H9 (cell line): ENCODE data around the gene SLC22A5. TPM values are rescaled to one million over a fixed set of nuclear protein-coding genes. Genes with fewer than 3 reads are reported as not detected.

Experiments
- DNase-seq: peaks from one replicate; pipeline ENCODE4 v3.0.0-alpha.2; 2017
- H2AFZ ChIP-seq: one replicate; pipeline ENCODE4 v1.6.1; 2013; ENCODE audit warnings: mild to moderate bottlenecking, low read length, control low read depth, moderate library complexity
- H2AK5ac ChIP-seq: 2 replicates; pipeline ENCODE4 v1.6.1; 2013; ENCODE audit warnings: low read length, control low read depth, mixed read lengths; ENCODE audit not compliant: insufficient read length
- H2BK120ac ChIP-seq: one replicate; pipeline ENCODE4 v1.6.1; 2013; ENCODE audit warnings: low read depth, mild to moderate bottlenecking, low read length, control low read depth, inconsistent platforms; ENCODE audit not compliant: poor library complexity, severe bottlenecking
- H2BK12ac ChIP-seq: 2 replicates; pipeline ENCODE4 v1.6.1; 2013; ENCODE audit warnings: low read length, control low read depth, mixed read lengths, low read depth; ENCODE audit not compliant: insufficient read length
- H2BK15ac ChIP-seq: 2 replicates; pipeline ENCODE4 v1.6.1; 2013; ENCODE audit warnings: low read depth, low read length, control low read depth
- H2BK20ac ChIP-seq: one replicate; pipeline ENCODE4 v1.6.1; 2013; ENCODE audit warnings: low read depth, mild to moderate bottlenecking, low read length, control low read depth, inconsistent platforms; ENCODE audit not compliant: poor library complexity, severe bottlenecking
- H2BK5ac ChIP-seq: 2 replicates; pipeline ENCODE4 v1.6.1; 2013; ENCODE audit warnings: low read length, control low read depth, mixed read lengths; ENCODE audit not compliant: insufficient read length
- H3K14ac ChIP-seq: 2 replicates; pipeline ENCODE4 v1.6.1; 2013; ENCODE audit warnings: low read length, control low read depth; ENCODE audit not compliant: insufficient read depth
- H3K18ac ChIP-seq: 2 replicates; pipeline ENCODE4 v1.6.1; 2013; ENCODE audit warnings: low read depth, mild to moderate bottlenecking, mixed read lengths, low read length, control low read depth; ENCODE audit not compliant: insufficient read length
- H3K23ac ChIP-seq: 2 replicates; pipeline ENCODE4 v1.6.1; 2013; ENCODE audit warnings: low read length, control low read depth, mixed read lengths, low read depth; ENCODE audit not compliant: insufficient read length
- H3K23me2 ChIP-seq: 2 replicates; pipeline ENCODE4 v1.6.1; 2013; ENCODE audit warnings: low read depth, mild to moderate bottlenecking, mixed read lengths, low read length, control low read depth; ENCODE audit not compliant: insufficient read length, poor library complexity, severe bottlenecking
- H3K27ac ChIP-seq: 2 replicates; pipeline ENCODE4 v1.5.1; 2013; ENCODE audit warnings: low read length, control low read depth, mixed read lengths, low read depth; ENCODE audit not compliant: insufficient read length
- H3K27me3 ChIP-seq: 2 replicates; pipeline ENCODE4 v1.6.1; 2013; ENCODE audit warnings: low read length, control low read depth, inconsistent platforms; ENCODE audit not compliant: insufficient read depth
- H3K4ac ChIP-seq: 2 replicates; pipeline ENCODE4 v1.6.1; 2013; ENCODE audit warnings: low read depth, mild to moderate bottlenecking, control low read depth, inconsistent platforms, low read length, moderate library complexity
- H3K4me1 ChIP-seq: 2 replicates; pipeline ENCODE4 v1.6.1; 2013; ENCODE audit warnings: low read length, control low read depth, inconsistent platforms; ENCODE audit not compliant: insufficient read depth
- H3K4me2 ChIP-seq: 2 replicates; pipeline ENCODE4 v1.6.1; 2013; ENCODE audit warnings: low read length, control low read depth, mixed read lengths; ENCODE audit not compliant: insufficient read length, insufficient read depth
- H3K56ac ChIP-seq: 2 replicates; pipeline ENCODE4 v1.6.1; 2013; ENCODE audit warnings: low read depth, mild to moderate bottlenecking, mixed read lengths, low read length, control low read depth; ENCODE audit not compliant: insufficient read length
- H3K79me1 ChIP-seq: 2 replicates; pipeline ENCODE4 v1.6.1; 2013; ENCODE audit warnings: low read depth, mild to moderate bottlenecking, moderate library complexity, low read length, control low read depth, inconsistent platforms; ENCODE audit not compliant: insufficient read depth, poor library complexity, severe bottlenecking
- H3K79me2 ChIP-seq: 2 replicates; pipeline ENCODE4 v1.6.1; 2013; ENCODE audit warnings: low read length, control low read depth, inconsistent platforms; ENCODE audit not compliant: insufficient read depth
- H3K9ac ChIP-seq: 2 replicates; pipeline ENCODE4 v1.6.1; 2013; ENCODE audit warnings: low read length, control low read depth, mixed read lengths; ENCODE audit not compliant: insufficient read length; ENCODE audit errors: extremely low read depth
- H3K9me3 ChIP-seq: one replicate; pipeline ENCODE4 v1.6.1; 2013; ENCODE audit warnings: low read depth, low read length, inconsistent platforms; ENCODE audit not compliant: control insufficient read depth
- H3T11ph ChIP-seq: one replicate; pipeline ENCODE4 v1.6.1; 2013; ENCODE audit warnings: mild to moderate bottlenecking, low read length, control low read depth, inconsistent platforms
- H4K20me1 ChIP-seq: one replicate; pipeline ENCODE4 v1.6.1; 2013; ENCODE audit not compliant: control insufficient read depth, insufficient read length, insufficient read depth
- H4K5ac ChIP-seq: 2 replicates; pipeline ENCODE4 v1.6.1; 2013; ENCODE audit warnings: low read depth, mild to moderate bottlenecking, mixed read lengths, low read length, control low read depth; ENCODE audit not compliant: insufficient read length
- H4K8ac ChIP-seq: replicated peaks from 2 replicates; pipeline ENCODE4 v1.6.1; 2013; ENCODE audit warnings: low read length, control low read depth, mixed read lengths, low read depth; ENCODE audit not compliant: insufficient read length
- H4K91ac ChIP-seq: 2 replicates; pipeline ENCODE4 v1.6.1; 2013; ENCODE audit warnings: low read depth, mild to moderate bottlenecking, moderate library complexity, mixed read lengths, low read length, control low read depth; ENCODE audit not compliant: insufficient read length
- H3K27ac Mint-ChIP-seq, 3 experiments: 2 replicates in 2 of 3; 3 replicates in 1 of 3; pipeline ENCODE4 v1.8.0; 2020 to 2021; ENCODE audit warnings: mixed read lengths in 3 of 3, mild to moderate bottlenecking in 1 of 3, moderate library complexity in 1 of 3
- H3K27me3 Mint-ChIP-seq: 2 replicates; pipeline ENCODE4 v1.8.0; 2021; ENCODE audit warnings: low read depth, mild to moderate bottlenecking, moderate library complexity, mixed read lengths
- H3K36me3 Mint-ChIP-seq, 3 experiments: 2 replicates in 2 of 3; 3 replicates in 1 of 3; pipeline ENCODE4 v1.8.0; 2020 to 2021; ENCODE audit warnings: low read depth in 3 of 3, mixed read lengths in 3 of 3; ENCODE audit not compliant: insufficient read depth in 1 of 3
- H3K4me1 Mint-ChIP-seq, 2 experiments: 2 replicates each; pipeline ENCODE4 v1.8.0; 2020; ENCODE audit warnings: mixed read lengths in 2 of 2
- H3K4me3 Mint-ChIP-seq, 2 experiments: 2 replicates in 1 of 2; 3 replicates in 1 of 2; pipeline ENCODE4 v1.8.0; 2020 to 2021; ENCODE audit warnings: mild to moderate bottlenecking in 2 of 2, mixed read lengths in 2 of 2, moderate library complexity in 1 of 2
- H3K9me3 Mint-ChIP-seq, 2 experiments: 2 replicates in 1 of 2; 3 replicates in 1 of 2; pipeline ENCODE4 v1.8.0; 2020; ENCODE audit warnings: mild to moderate bottlenecking in 2 of 2, mixed read lengths in 2 of 2, moderate library complexity in 1 of 2
- WGBS: extraction: QIAGEN DNeasy Blood & Tissue Kit; methylation state at CpG from one replicate; pipeline ENCODE4 v1.1.7; 2013; ENCODE audit warnings: missing lambda C conversion rate, low lambda C conversion rate, mixed read lengths; ENCODE audit not compliant: insufficient read length; ENCODE audit errors: extremely low coverage; 5-methylcytosine and 5-hydroxymethylcytosine counted together
- total RNA-seq: library from RNA; stranded (reverse); gene quantifications from 2 replicates; pipeline ENCODE4 v1.2.1, GENCODE V29; 2021
- TF ChIP-seq, protein P1 (sequence below): fragments of 200-600 bp; sonication (generic); conservative IDR thresholded peaks from 3 replicates; pipeline ENCODE4 v1.8.0; 2021; ENCODE audit warnings: antibody characterized with exemption, mild to moderate bottlenecking

SLC22A5 gene
- total RNA-seq, 1 experiment from 2014 or later, result 3.4 TPM

GRCh38 chr5:132426525-132427138 lies 57.1 kb downstream of the SLC22A5 start:
- Histone ChIP-seq H4K20me1 (no peaks in the 10 kb centered on the region), H3K79me1 (no peaks in the 10 kb centered on the region), H4K91ac (no peak overlapping the region), H3K18ac (peak overlapping the region; percentile 78), H2AFZ (no peak overlapping the region), H3K79me2 (no peaks in the 10 kb centered on the region), H2BK20ac (no peak overlapping the region), H3K27ac (no peak overlapping the region), H3K4me1 (no peaks in the 10 kb centered on the region; the same call in 1 of the 2 replicates), H2BK15ac (no peak overlapping the region), H3K23me2 (no peaks in the 10 kb centered on the region), H3K4me2 (no peak overlapping the region), H3K23ac (no peak overlapping the region), H3T11ph (no peak overlapping the region), H4K5ac (no peak overlapping the region), H3K9ac (no peak overlapping the region), H2BK12ac (no peak overlapping the region), H2BK5ac (no peak overlapping the region), H2BK120ac (no peak overlapping the region), H3K14ac (peak overlapping the region; percentile 64; the same call in 1 of the 2 replicates), H3K4ac (no peak overlapping the region; the same call in 1 of the 2 replicates), H4K8ac (no peak overlapping the region), H3K56ac (no peak overlapping the region), H3K27me3 (no peaks in the 10 kb centered on the region), H2AK5ac (no peak overlapping the region), H3K9me3 (no peaks in the 10 kb centered on the region)
- Mint-ChIP-seq H3K27me3 (no peaks in the 10 kb centered on the region), H3K36me3 (no peaks in the 10 kb centered on the region), H3K4me3 (no peak overlapping the region), H3K4me1 (peaks cover 18 to 19% of the 10 kb centered on the region in 2 experiments), H3K9me3 (no peaks in the 10 kb centered on the region), H3K27ac (peak overlapping the region in 1 of 3 experiments; percentile 75; a peak in 2 of 7 replicates)
- TF ChIP-seq, protein P1, sequence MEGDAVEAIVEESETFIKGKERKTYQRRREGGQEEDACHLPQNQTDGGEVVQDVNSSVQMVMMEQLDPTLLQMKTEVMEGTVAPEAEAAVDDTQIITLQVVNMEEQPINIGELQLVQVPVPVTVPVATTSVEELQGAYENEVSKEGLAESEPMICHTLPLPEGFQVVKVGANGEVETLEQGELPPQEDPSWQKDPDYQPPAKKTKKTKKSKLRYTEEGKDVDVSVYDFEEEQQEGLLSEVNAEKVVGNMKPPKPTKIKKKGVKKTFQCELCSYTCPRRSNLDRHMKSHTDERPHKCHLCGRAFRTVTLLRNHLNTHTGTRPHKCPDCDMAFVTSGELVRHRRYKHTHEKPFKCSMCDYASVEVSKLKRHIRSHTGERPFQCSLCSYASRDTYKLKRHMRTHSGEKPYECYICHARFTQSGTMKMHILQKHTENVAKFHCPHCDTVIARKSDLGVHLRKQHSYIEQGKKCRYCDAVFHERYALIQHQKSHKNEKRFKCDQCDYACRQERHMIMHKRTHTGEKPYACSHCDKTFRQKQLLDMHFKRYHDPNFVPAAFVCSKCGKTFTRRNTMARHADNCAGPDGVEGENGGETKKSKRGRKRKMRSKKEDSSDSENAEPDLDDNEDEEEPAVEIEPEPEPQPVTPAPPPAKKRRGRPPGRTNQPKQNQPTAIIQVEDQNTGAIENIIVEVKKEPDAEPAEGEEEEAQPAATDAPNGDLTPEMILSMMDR, result peak; percentile 60; the same call in 2 of the 3 replicates
- peak; percentile 78 for DNase-seq
- WGBS, result no CpG with 5 or more reads among the region's 8 CpGs
